PFSK-1 (cell line): Measurements from ENCODE around the gene RGPD3. TPM values are rescaled to one million over a fixed set of nuclear protein-coding genes. Genes with fewer than 3 reads are reported as not detected.
"Not testable (repeated sequence)": the region's sequence is repeated elsewhere in the genome, so short reads cannot be mapped to it uniquely, and the experiment has no call there.

Source experiments
- FOXP2 ChIP-seq: optimal IDR thresholded peaks from 2 replicates; pipeline ENCODE3; 2011; ENCODE audit warnings: borderline replicate concordance, control low read depth, inconsistent platforms; ENCODE audit not compliant: insufficient read depth; ENCODE audit errors: extremely low read length, extremely low read depth
- POLR2AphosphoS5 ChIP-seq: IDR thresholded peaks from 2 replicates; pipeline ENCODE4 v1.6.1; 2012; ENCODE audit warnings: low read depth, mild to moderate bottlenecking, control low read depth, low read length, moderate library complexity
- SIN3A ChIP-seq: IDR thresholded peaks from 2 replicates; pipeline ENCODE4 v1.6.1; 2012; ENCODE audit warnings: mild to moderate bottlenecking, low read length, moderate library complexity, borderline replicate concordance; ENCODE audit not compliant: insufficient read depth
- TAF1 ChIP-seq: IDR thresholded peaks from 2 replicates; pipeline ENCODE4 v1.6.1; 2012; ENCODE audit warnings: low read length, control low read depth, borderline replicate concordance; ENCODE audit not compliant: insufficient read depth
- polyA plus RNA-seq: library from polyadenylated mRNA; unstranded; fragments of >200 nt; gene quantifications from one replicate; pipeline ENCODE4 v1.2.1, GENCODE V29; 2012; ENCODE audit warnings: low read depth, missing spikeins; ENCODE audit not compliant: insufficient read length
- TF ChIP-seq, protein P1 (sequence below), 2 experiments: IDR thresholded peaks; 2 replicates each; pipeline versions ENCODE4 v1.6.1 to v1.8.0; 2011 to 2012; ENCODE audit warnings: low read depth in 2 of 2, low read length in 2 of 2, control low read depth in 1 of 2, inconsistent platforms in 1 of 2, mild to moderate bottlenecking in 1 of 2, moderate library complexity in 1 of 2; ENCODE audit not compliant: insufficient read depth in 1 of 2

Gene RGPD3
- polyA plus RNA-seq = 0.06 TPM

DNA sequence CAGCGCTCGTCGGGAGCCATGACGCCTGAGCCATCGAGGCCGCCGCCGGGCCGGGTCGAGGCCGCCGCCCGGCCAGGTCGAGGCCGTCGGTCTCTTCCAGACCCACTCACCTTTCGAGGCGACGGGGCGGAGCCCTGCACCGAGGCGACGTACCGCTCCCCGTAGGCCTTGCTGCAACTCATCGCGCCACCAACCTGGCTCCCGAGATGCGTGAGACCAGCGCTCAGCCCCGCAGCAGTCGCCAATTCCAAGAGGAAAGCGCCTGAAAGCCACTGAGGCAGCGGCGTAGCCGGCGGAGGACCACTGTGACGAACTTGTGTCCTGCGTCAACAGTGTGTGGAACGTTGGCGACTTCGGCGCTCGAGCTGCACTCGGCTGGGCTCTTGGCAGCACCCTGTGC, at the start of gene RGPD3:
Gene RGPD3 (minus strand): TSS at position 307 of the 400 bp plus-strand sequence. CDS start 125 bp downstream, at position 182.
- TF ChIP-seq, protein P1, sequence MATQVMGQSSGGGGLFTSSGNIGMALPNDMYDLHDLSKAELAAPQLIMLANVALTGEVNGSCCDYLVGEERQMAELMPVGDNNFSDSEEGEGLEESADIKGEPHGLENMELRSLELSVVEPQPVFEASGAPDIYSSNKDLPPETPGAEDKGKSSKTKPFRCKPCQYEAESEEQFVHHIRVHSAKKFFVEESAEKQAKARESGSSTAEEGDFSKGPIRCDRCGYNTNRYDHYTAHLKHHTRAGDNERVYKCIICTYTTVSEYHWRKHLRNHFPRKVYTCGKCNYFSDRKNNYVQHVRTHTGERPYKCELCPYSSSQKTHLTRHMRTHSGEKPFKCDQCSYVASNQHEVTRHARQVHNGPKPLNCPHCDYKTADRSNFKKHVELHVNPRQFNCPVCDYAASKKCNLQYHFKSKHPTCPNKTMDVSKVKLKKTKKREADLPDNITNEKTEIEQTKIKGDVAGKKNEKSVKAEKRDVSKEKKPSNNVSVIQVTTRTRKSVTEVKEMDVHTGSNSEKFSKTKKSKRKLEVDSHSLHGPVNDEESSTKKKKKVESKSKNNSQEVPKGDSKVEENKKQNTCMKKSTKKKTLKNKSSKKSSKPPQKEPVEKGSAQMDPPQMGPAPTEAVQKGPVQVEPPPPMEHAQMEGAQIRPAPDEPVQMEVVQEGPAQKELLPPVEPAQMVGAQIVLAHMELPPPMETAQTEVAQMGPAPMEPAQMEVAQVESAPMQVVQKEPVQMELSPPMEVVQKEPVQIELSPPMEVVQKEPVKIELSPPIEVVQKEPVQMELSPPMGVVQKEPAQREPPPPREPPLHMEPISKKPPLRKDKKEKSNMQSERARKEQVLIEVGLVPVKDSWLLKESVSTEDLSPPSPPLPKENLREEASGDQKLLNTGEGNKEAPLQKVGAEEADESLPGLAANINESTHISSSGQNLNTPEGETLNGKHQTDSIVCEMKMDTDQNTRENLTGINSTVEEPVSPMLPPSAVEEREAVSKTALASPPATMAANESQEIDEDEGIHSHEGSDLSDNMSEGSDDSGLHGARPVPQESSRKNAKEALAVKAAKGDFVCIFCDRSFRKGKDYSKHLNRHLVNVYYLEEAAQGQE (IDR thresholded peaks at IDR 0.05; ENCODE audit: insufficient read depth in 1 of 2, low read depth in 2 of 2, low read length in 2 of 2) = not testable (repeated sequence)
- TF ChIP-seq TAF1, POLR2AphosphoS5: not testable (repeated sequence)

DNA sequence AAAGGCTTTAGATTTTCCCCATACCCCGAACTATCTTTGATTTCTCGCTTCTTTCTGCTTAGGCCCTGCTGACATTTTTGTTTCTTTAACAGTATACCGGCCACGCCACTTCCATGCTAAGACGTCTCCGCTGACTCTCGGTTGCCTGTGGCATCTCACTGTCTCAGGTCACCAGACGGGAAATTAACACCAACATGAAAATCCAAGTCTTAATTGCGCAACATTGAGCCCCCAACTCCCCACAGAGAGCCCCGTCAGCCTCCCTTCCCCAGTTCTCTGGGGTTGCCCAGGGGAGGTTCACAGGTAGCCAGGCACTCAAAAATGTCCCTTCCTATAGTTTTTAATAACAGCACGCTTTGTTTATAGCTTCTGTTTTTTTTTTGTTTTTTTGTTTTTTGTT, 49.1 kb upstream of the RGPD3 start:
- TF ChIP-seq, protein P1 (IDR thresholded peaks at IDR 0.05; ENCODE audit: insufficient read depth in 1 of 2, low read depth in 2 of 2, low read length in 2 of 2) = no peak
- TF ChIP-seq FOXP2 = no peak
- no peak for TF ChIP-seq SIN3A
- TF ChIP-seq TAF1 = no peak
- no peak for TF ChIP-seq POLR2AphosphoS5

DNA sequence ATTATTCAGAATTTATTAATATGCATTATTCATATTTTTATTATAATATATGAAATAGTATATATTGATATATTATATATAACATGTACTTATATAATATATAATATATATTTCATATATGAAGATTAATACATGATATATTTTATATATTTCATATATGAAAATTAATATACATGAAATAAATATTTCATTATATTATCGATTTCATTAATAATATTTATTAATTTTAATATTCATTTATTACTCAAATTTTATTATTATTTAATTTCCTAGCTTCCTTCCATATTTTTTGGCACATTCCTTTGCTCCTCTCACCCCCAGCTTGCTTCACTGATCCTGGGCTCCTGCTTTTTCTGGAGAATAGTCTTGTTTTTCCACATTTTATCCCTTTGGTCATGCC, 48.7 kb upstream of the RGPD3 start:
- TF ChIP-seq TAF1 (no peak), POLR2AphosphoS5 (no peak), FOXP2 (no peak), SIN3A (no peak)
- TF ChIP-seq, protein P1 (IDR thresholded peaks at IDR 0.05; ENCODE audit: insufficient read depth in 1 of 2, low read depth in 2 of 2, low read length in 2 of 2) = no peak

DNA sequence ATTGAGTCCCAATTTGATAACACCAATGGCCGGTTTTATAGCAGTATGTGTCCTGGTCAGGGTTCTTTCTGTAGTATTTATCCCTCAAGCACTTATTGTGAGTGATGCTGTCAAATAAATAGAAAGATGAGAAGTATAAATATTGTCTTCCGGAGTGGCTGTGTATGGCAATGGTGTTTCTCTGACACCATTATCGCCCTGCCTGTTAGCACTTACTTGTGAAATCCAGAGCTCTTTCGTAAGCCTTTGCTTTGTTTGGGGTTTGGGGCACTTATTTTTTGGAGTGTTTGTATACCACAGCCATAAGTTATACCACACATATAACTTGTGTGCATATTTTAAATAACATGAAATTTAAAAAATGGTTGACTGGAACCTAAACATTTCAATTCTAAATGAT, 48.2 kb upstream of the RGPD3 start:
- TF ChIP-seq SIN3A (no peak), FOXP2 (no peak), POLR2AphosphoS5 (no peak), TAF1 (no peak)
- TF ChIP-seq, protein P1 (IDR thresholded peaks at IDR 0.05; ENCODE audit: insufficient read depth in 1 of 2, low read depth in 2 of 2, low read length in 2 of 2) = no peak

DNA sequence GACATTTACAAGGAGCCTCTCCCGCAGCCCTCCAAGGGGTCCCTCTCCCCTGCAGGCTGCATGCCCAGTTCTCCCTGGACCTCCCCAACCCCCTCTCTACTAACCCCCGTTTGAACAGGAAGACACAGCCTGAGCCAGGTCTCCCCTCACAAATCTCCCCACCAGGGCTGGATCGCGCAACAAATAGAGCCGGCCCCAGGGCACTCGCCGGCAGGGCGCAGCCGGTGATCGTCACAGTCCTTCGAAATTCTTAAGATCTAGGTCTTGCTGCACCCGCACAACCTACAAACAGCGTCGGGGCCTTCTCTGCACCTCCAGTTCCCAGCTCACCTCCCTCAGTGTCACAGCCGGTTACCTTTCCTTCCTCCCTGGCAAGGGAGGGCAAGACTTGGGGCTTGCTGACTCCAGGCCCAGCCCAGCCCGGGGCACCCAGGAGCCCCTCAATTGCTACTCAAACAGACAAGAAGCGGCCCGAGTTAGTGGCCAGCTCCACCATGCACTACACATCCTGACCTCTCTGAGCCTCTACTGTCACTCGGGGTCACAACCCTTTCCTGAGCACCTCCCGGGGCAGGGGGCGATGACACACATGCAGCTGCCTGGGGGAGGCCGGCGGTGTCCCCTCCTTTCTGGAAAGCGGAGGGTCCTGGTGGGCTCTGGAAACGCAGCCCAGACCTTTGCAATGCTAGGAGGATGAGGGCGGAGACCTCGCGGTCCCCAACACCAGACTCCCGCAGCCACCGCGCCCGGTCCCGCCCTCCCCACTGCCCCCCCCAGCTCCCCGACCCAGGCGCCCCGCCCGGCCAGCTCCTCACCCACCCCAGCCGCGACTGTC, 18.6 kb upstream of the RGPD3 start, which contains the start of gene CD8B2:
Gene CD8B2 (plus strand): TSS at position 814 of the 835 bp plus-strand sequence. CDS start 63 bp downstream, outside the sequence.
- TF ChIP-seq TAF1, FOXP2, SIN3A: not testable (repeated sequence)
